ENCODE results near the gene LRRC28.

Gene LRRC28

GRCh38 chr15:99343881-99344551 is 92.7 kb downstream of the LRRC28 start:
- DNase-seq (ENCODE audit: low read depth): no peak

- DNase-seq (ENCODE audit: low read depth): no peak
Observed at GRCh38 chr15:99344639-99345038, 93.4 kb downstream of the LRRC28 start.

- no peak for DNase-seq (ENCODE audit: low read depth)
Observed at GRCh38 chr15:99345242-99345641, 94.0 kb downstream of the LRRC28 start.

- DNase-seq (ENCODE audit: low read depth): no peak
Observed at GRCh38 chr15:99345832-99346462, 94.7 kb downstream of the LRRC28 start.

- no peak for DNase-seq (ENCODE audit: low read depth)
Observed at GRCh38 chr15:99347574-99347973, 96.3 kb downstream of the LRRC28 start.

- DNase-seq (ENCODE audit: low read depth): no peak
Observed at GRCh38 chr15:99348412-99348811, 97.1 kb downstream of the LRRC28 start.

GRCh38 chr15:99350408-99350807 is 99.1 kb downstream of the LRRC28 start:
- DNase-seq (ENCODE audit: low read depth): no peak

GRCh38 chr15:99359769-99360168 is 108.5 kb downstream of the LRRC28 start:
- DNase-seq (ENCODE audit: low read depth): no peak

- no peak for DNase-seq (ENCODE audit: low read depth)
Observed at GRCh38 chr15:99361545-99362185, 110.4 kb downstream of the LRRC28 start.

GRCh38 chr15:99365242-99365641 is 114.0 kb downstream of the LRRC28 start:
- DNase-seq (ENCODE audit: low read depth): no peak

- DNase-seq (ENCODE audit: low read depth): no peak
Observed at GRCh38 chr15:99366013-99366412, 114.7 kb downstream of the LRRC28 start.

GRCh38 chr15:99368743-99369142 is 117.5 kb downstream of the LRRC28 start:
- no peak for DNase-seq (ENCODE audit: low read depth)

- no peak for DNase-seq (ENCODE audit: low read depth)
Observed at GRCh38 chr15:99369196-99369595, 117.9 kb downstream of the LRRC28 start.

- DNase-seq (ENCODE audit: low read depth): no peak
Observed at GRCh38 chr15:99371180-99372103, 120.2 kb downstream of the LRRC28 start.

- no peak for DNase-seq (ENCODE audit: low read depth)
Observed at GRCh38 chr15:99385005-99385669, 133.9 kb downstream of the LRRC28 start.

GRCh38 chr15:99385865-99386264 is 134.6 kb downstream of the LRRC28 start:
- no peak for DNase-seq (ENCODE audit: low read depth)

GRCh38 chr15:99386391-99386790 is 135.1 kb downstream of the LRRC28 start:
- DNase-seq (ENCODE audit: low read depth): no peak

- DNase-seq (ENCODE audit: low read depth): no peak
Observed at GRCh38 chr15:99387421-99388168, 136.3 kb downstream of the LRRC28 start.

GRCh38 chr15:99390667-99391066 is 139.4 kb downstream of the LRRC28 start:
- DNase-seq (ENCODE audit: low read depth): no peak

GRCh38 chr15:99393641-99394040 is 142.4 kb downstream of the LRRC28 start:
- DNase-seq (ENCODE audit: low read depth): no peak

GRCh38 chr15:99396375-99396774 is 145.1 kb downstream of the LRRC28 start:
- DNase-seq (ENCODE audit: low read depth): no peak
